ENCODE results near the gene AP1S1.

DNA sequence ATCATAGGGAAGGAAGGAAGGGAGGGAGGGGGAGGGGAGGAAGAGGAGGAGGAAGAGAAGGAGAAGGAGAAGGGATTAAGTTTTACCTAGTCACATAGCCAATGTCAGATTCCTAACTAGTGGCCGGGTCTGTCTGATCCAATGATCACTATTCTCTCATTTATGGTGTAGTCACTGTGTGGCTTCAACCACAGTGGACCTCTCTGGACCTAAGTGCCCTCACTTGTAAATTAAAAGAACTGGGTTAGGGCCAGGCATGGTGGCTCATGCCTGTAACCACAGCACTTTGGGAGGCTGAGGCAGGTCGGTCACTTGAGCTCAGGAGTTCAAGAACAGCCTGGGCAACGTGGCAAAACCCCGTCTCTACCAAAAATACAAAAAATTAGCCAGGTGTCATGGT lies 34.0 kb upstream of the AP1S1 start:
- TF ChIP-seq, protein P1, sequence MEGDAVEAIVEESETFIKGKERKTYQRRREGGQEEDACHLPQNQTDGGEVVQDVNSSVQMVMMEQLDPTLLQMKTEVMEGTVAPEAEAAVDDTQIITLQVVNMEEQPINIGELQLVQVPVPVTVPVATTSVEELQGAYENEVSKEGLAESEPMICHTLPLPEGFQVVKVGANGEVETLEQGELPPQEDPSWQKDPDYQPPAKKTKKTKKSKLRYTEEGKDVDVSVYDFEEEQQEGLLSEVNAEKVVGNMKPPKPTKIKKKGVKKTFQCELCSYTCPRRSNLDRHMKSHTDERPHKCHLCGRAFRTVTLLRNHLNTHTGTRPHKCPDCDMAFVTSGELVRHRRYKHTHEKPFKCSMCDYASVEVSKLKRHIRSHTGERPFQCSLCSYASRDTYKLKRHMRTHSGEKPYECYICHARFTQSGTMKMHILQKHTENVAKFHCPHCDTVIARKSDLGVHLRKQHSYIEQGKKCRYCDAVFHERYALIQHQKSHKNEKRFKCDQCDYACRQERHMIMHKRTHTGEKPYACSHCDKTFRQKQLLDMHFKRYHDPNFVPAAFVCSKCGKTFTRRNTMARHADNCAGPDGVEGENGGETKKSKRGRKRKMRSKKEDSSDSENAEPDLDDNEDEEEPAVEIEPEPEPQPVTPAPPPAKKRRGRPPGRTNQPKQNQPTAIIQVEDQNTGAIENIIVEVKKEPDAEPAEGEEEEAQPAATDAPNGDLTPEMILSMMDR (IDR thresholded peaks at IDR 0.05), result no peak
- TF ChIP-seq ZFX (IDR thresholded peaks at IDR 0.05; ENCODE audit: borderline replicate concordance), result no peak

All from 22Rv1 (cell line).